ENCODE measurements around the gene ST8SIA1.
A peak's percentile ranks its signal among the peaks of the same experiment; 100 is the strongest.

ST8SIA1 gene

DNA sequence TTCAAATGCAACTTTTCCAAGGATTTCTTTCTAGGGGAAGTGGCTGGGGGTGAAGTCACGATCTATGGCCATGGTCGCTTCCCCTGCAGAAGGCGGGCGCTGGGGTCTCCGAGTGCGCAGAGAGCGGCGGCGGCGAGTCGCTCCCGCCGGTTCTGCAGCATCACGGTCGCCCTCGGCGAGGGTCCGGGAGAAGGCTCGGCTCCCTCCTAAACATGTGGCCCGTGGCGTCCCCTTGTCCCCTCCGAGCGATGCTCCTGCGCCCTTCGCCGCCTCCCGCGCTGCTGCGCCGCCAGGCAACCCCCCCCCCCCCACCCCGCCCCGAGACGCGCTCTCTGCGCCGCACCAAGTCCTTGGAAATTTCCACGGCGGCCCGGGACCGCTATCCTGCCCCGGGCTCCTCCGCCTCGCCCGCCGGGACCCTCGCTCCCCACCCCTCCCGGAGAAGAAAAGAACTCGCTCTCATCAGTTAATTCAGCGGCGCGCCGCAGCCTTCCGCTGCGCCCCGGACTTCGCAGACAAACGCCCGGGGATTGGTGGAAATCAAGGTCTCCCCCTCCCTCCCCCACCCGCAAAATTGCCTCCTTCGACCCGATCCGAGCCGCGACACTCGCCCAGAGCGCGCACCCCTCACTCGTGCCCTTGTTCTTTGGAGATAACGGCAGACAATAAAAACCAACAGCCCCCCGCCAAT, at the start of gene ST8SIA1:
TSS of gene ST8SIA1 (minus strand) at position 298 of the 691 bp plus-strand sequence. CDS start 475 bp downstream, outside the sequence.
- peak; percentile 15 for DNase-seq (ENCODE audit: low read depth, low spot score)

GRCh38 chr12:22380031-22380430, 45.5 kb upstream of the ST8SIA1 start:
- no peak for DNase-seq (ENCODE audit: low read depth, low spot score)

- peak; percentile 5 for DNase-seq (ENCODE audit: low read depth, low spot score)
Measured at GRCh38 chr12:22377731-22378496, 43.4 kb upstream of the ST8SIA1 start.

GRCh38 chr12:22376596-22377150, 42.2 kb upstream of the ST8SIA1 start:
- peak; percentile 72 for DNase-seq (ENCODE audit: low read depth, low spot score)

DNA sequence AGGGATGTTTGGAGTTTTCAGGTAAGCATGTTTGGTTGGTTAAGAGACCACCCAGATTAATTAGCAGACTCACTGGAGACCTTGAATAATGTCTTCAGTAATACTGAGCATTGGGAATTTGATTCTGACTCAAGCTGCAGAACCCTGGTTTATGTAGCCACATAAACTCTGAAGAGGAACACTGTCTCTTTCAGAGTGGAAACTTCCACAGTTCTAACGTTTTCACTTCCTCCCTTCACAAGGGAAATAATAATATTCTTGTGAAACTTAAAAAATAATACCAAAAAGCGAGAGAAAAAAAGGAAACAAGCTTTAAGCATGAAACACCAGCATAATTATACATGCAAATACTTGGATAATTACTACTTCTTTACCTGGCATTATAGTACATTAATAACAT, 40.0 kb upstream of the ST8SIA1 start:
- DNase-seq (ENCODE audit: low read depth, low spot score) = no peak

DNA sequence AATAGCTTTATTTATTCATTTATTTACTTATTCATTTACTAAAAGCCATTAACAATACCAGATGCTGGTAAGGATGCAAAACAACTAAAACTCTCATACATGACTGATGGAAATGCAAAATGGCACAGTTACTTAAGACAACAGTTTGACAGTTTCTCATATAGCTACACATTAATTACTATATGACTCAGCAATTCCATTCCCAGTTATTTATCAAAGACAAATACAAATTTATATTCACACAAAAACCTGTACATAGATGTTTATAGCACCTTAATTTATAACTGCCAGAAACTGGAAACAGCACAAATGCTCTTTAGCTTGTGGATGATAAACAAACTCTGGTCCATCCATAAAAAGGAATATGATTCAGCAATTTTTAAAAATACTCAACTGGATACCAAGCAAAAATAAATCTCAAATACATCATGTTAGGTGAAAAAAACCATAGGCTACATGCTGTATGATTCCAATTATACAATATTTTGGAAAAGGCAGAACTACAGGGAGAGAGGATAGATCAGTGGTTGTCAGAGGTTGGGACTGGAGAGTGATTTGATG, 37.9 kb upstream of the ST8SIA1 start:
- no peak for DNase-seq (ENCODE audit: low read depth, low spot score)

GRCh38 chr12:22366181-22366580, 31.7 kb upstream of the ST8SIA1 start:
- DNase-seq (ENCODE audit: low read depth, low spot score) = peak; percentile 25

GRCh38 chr12:22361785-22362184, 27.3 kb upstream of the ST8SIA1 start:
- DNase-seq (ENCODE audit: low read depth, low spot score) = peak; percentile 71

DNA sequence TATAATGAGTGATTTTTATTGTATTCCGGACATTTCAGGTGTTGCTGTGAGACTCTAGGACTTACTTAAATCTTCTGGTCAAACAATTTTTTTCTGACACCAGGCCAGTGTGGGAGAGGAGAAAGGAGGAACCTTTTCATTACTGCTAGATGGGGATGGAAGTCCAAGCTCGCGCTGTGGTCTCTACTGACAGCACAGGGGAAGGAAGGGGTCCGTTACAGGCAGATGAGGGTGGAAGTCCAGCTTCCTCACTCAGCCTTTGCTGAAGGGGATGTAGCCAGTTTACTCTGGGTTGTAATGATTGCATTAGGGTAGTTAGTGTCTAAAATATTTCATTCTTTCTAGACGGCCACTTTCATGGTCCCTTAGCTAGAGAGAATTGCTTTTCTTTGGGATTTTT, 26.3 kb upstream of the ST8SIA1 start:
- no peak for DNase-seq (ENCODE audit: low read depth, low spot score)

- no peak for DNase-seq (ENCODE audit: low read depth, low spot score)
Measured at GRCh38 chr12:22357531-22357930, 23.0 kb upstream of the ST8SIA1 start.

DNA sequence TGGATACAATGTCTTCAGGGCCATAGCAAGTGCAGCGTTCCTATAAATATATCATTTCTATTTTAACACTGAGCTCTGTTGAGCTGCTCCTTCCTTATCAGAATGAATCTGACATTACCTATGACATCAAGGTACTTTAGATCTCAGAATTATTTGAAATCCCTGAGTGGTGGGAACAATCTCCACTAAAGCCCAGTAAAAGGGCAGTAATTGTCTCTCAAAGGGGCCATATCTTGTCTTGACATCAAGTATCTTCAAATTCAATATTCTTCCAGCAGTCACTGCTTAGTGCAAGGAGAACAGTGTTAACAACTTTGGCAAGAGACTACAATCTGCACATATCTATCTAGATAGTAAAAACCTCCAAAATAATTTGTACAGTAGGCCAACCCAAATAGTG, 21.7 kb upstream of the ST8SIA1 start:
- no peak for DNase-seq (ENCODE audit: low read depth, low spot score)

DNA sequence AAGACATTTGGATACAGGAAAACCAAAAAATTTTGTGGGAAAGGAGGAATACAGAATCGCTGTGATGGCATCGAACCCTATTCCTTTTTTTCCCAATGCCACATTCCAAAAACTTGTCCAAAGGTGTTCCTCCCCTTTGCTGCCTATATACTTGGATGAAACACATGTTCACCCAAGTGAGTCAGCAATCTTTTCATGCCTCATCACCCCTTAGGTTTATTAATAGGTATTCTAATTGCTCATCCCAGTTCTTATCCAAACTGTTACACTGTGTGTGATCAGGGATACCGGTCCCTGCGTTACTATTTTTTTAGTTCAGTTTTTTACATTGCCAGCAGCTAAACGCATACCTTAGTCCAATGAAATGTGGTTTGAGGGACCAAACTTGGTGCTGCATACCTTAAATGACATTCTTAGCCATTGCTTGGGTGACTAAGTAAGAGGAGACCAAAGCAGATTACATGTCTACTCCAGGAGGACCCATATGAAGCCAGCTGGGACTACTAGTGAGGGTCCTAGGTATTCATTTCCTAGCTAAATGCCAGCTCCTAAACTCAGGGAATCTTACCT, 20.6 kb upstream of the ST8SIA1 start:
- DNase-seq (ENCODE audit: low read depth, low spot score) = no peak

DNA sequence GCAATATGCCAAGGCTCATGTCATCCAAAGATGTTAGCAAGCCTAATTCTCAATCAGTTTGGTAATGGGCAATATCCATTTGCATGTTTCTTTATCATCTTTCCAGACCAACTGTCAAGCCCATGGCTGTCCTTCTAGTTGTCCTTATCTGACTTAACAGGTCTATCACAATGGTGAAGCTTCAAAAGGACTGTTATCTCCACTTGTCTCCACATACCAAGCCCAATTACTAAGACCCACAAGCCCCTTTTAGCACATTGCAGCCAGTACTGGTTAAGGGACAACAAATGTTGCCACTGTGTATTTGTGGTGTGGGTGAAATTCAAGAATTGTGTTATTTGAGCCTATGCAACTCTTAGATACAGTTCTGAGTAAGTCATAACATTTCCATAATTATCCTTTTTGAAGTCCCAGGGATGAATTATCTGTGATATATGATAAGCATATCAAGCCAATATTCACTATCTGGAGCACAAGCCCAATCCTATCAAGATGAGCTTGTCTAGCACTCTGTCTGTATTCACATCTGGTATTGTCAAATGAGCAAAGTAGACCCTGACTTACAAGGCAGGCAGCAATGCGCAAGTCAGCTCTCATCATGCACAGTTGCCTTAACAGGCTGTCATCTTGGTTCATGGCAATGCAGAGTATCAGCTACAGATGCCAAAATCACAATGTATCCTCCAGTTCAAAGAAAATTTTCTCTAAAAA, 19.3 kb upstream of the ST8SIA1 start:
- no peak for DNase-seq (ENCODE audit: low read depth, low spot score)

- no peak for DNase-seq (ENCODE audit: low read depth, low spot score)
Measured at GRCh38 chr12:22350886-22351285, 16.4 kb upstream of the ST8SIA1 start.

GRCh38 chr12:22348208-22348607, 13.7 kb upstream of the ST8SIA1 start:
- no peak for DNase-seq (ENCODE audit: low read depth, low spot score)

- DNase-seq (ENCODE audit: low read depth, low spot score) = no peak
Measured at GRCh38 chr12:22340143-22340542, 5.6 kb upstream of the ST8SIA1 start.

DNA sequence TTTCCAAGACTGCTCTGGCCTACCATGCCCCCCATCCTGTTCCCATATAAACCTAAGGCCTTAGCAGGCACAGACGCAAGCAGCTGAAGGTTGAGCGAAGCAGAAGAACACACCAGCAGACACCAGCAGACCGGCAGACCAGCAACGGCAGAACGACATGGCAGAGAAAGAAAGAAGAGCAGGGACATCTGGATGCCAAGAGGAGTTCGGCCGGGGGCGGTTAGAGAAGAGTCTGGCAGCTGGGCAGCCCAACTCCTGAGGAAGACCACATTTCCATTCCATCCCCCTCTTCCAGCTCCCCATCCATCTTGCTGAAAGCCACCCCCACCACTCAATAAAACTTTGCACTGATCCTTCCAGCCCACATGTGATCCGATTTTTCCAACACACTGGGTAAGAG, 5.2 kb upstream of the ST8SIA1 start:
- DNase-seq (ENCODE audit: low read depth, low spot score) = no peak

DNA sequence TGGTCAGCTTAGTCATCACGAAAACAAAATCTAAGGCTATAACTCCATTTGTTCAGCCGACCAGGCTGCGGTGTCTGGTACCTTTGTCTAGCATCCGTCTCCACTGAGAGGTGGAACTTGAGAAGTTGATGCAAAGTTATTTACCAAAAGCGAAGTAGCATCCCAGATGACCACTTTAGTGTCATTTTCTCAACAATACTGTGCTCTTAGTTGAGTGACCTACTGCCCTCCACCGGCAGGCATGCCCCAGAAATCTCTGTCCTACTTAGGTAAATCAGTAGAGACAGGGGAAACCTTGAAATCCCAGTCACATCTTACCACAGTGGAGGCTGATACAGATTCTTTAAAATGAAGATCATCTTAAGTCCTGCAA, 1.3 kb upstream of the ST8SIA1 start:
- no peak for DNase-seq (ENCODE audit: low read depth, low spot score)

DNA sequence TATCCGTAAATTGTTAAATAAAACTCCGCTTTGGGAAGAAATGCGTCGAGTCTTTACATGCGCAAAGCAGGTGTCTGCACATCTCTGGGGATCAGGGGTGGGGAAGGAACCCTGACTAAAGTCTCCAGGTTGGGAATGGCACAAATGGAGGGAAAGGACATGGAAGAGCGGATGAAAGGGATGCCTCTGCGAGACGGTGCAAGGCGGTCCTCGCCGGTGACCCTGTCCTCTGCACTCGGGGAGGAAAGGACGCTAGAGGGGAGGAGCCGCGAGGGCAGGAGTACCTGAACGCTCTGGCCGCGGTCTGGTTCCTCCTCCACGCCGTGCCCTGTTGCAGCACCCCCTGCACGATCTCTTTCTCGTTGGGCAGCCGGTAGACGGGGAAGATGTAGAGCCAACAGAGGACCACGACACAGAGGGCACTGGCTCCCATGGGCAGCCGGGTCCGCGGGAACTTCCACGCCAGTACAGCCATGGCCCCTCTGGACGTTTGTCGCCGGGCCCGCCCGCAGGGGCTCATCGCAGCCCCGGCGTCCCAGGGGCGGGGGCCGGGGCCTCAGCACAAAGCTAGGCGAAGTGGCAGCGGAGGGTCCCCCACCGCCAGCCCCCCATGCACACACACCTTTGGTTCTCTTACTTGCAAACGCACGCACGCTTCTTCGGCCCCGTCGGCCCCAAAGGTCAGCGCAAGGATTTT, 646 bp downstream of the ST8SIA1 start:
- DNase-seq (ENCODE audit: low read depth, low spot score) = peak; percentile 19

DNA sequence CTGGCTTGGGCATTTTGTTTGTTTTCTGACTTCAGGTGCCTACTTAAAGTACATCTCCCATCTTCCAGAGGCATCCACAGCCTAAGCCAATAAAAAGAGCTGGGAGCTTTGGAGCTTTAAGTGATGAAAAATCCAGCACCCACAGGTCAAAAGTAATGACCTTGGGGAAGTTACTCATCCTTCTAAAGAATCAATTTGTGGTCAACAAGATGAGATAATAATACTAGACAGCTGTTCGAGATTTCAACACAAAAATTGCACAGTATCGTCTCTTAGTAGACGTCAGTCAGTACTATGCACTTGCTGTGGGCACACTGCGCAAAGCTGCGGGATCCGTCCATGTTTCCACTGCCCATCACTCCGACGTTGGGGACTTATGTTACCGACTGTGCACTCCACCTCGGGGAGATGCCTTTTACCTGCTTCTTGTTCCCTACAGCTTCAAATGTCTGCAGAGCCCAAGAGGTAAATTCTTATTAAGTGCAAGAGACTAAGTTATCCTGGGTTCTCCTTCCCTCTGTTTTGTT, 1.3 kb downstream of the ST8SIA1 start:
- no peak for DNase-seq (ENCODE audit: low read depth, low spot score)

- DNase-seq (ENCODE audit: low read depth, low spot score) = no peak
Measured at GRCh38 chr12:22332202-22332601, 2.3 kb downstream of the ST8SIA1 start.
